Muscle of leg (tissue), 11 donors: ENCODE results near the gene FGFRL1. TPM values are rescaled to one million over a fixed set of nuclear protein-coding genes. Genes with fewer than 3 reads are reported as not detected.
"Not testable (repeated sequence)": the region's sequence is repeated elsewhere in the genome, so short reads cannot be mapped to it uniquely, and the experiment has no call there.

Experiments used
- DNase-seq: peaks from one replicate; pipeline ENCODE4 v3.0.0; 2013
- H3K27ac ChIP-seq: one replicate; pipeline ENCODE4 v1.5.1; 2013; ENCODE audit warnings: mild to moderate bottlenecking, low read length, control low read depth
- H3K27me3 ChIP-seq: one replicate; pipeline ENCODE4 v1.6.1; 2013; ENCODE audit warnings: low read length; ENCODE audit not compliant: control insufficient read depth, insufficient read depth
- H3K36me3 ChIP-seq: one replicate; pipeline ENCODE4 v1.6.1; 2013; ENCODE audit warnings: low read length; ENCODE audit not compliant: control insufficient read depth, insufficient read depth
- H3K4me1 ChIP-seq: one replicate; pipeline ENCODE4 v1.6.1; 2013; ENCODE audit warnings: low read length; ENCODE audit not compliant: control insufficient read depth, insufficient read depth
- H3K4me3 ChIP-seq: one replicate; pipeline ENCODE4 v1.5.1; 2013; ENCODE audit warnings: low read length, control low read depth
- H3K9me3 ChIP-seq: replicated peaks from 2 replicates; pipeline ENCODE4 v1.6.1; 2013; ENCODE audit warnings: low read depth, low read length; ENCODE audit not compliant: control insufficient read depth
- WGBS: methylation state at CpG from one replicate; pipeline ENCODE4 v1.1.5; 2013; ENCODE audit warnings: missing lambda C conversion rate; ENCODE audit not compliant: insufficient coverage; 5-methylcytosine and 5-hydroxymethylcytosine counted together
- polyA plus RNA-seq, 8 donors: library from polyadenylated mRNA; unstranded; fragments of 120-200 nt; gene quantifications; one replicate each; pipeline versions ENCODE4 v1.2.1 to v1.2.3, GENCODE V29; 2013; ENCODE audit warnings: inconsistent platforms in 1 of 8, low replicate concordance in 1 of 8; ENCODE audit not compliant: insufficient read length in 8 of 8, insufficient read depth in 1 of 8
- total RNA-seq: library from RNA; stranded (reverse); fragments of 120-200 nt; gene quantifications from one replicate; pipeline ENCODE4 v1.2.4, GENCODE V29; 2013

Gene FGFRL1
- total and polyA plus RNA-seq, 9 donors, result 90.4 to 203 (median 170) TPM

DNA sequence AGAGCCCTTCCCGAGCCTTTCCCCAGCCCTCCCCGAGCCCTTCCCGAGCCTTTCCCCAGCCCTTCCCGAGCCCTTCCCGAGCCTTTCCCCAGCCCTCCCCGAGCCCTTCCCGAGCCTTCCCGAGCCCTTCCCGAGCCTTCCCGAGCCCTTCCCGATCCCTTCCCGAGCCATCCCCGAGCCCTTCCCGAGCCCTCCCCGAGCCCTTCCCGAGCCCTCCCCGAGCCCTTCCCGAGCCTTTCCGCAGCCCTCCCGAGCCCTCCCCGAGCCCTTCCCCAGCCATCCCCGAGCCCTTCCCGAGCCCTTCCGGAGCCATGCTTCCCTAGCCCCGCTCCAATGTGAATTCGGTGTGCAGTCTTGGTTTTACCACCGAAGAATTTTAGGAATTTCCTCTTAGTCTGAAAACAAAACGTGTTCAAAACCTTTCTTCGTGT, 35.2 kb downstream of the FGFRL1 start:
- peak; percentile 86 for DNase-seq
- H3K9me3 ChIP-seq, H3K27ac ChIP-seq, H3K4me3 ChIP-seq, H3K36me3 ChIP-seq: not testable (repeated sequence)
- 9% methylated on average over 28 of the region's 29 CpGs for WGBS
- peaks cover 67% of the 10 kb centered on the region for H3K27me3 ChIP-seq
- H3K4me1 ChIP-seq, result peaks cover 47% of the 10 kb centered on the region

DNA sequence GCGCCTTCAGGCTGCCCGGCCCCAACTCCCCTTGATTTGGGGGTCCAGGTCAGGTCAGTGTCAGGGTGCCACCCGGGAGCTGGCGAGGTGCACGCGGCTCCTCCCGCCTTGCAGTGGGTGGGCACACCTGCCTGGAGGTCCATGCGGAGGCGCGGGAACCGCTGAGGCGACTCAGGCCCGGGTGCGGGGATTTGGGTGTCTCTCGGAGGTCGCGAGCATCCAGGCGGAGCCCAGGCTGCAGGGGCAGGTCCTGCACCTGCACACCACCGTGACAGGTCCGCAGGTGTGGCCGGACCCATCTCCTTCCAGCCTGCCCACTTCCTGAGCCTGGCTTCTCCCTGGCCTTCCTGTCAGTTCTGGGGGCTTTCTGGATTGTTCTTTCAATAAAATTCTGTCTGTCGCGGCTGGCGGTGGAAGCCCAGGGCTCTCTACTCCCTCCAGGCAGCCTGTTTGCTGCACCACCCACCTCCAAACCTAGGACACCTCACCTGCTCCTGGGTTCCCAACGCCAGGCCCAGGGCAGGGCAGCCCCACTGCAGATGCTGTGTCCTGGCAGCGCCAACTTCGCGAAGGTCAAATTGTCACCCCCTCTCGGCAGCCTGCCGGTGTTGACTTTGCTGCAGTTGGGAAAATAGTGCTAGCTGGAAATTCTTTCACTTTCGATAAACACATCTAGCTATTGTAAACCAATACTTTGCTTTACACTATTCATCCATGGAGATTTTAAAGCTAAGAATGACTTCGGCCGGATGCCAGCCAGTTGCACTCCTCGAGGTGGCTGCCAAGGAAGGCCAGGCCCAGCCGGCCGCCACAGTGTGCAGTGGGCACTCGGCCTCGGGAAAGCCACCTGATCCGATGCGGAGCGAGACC, 35.9 kb downstream of the FGFRL1 start:
- Histone ChIP-seq H3K27me3 (peaks cover 75% of the 10 kb centered on the region), H3K36me3 (no peaks in the 10 kb centered on the region), H3K27ac (no peak overlapping the region), H3K4me1 (peaks cover 48% of the 10 kb centered on the region), H3K4me3 (no peak overlapping the region), H3K9me3 (no peaks in the 10 kb centered on the region)
- peak; percentile 10 for DNase-seq
- WGBS, result 54% methylated on average over 34 of the region's 41 CpGs

DNA sequence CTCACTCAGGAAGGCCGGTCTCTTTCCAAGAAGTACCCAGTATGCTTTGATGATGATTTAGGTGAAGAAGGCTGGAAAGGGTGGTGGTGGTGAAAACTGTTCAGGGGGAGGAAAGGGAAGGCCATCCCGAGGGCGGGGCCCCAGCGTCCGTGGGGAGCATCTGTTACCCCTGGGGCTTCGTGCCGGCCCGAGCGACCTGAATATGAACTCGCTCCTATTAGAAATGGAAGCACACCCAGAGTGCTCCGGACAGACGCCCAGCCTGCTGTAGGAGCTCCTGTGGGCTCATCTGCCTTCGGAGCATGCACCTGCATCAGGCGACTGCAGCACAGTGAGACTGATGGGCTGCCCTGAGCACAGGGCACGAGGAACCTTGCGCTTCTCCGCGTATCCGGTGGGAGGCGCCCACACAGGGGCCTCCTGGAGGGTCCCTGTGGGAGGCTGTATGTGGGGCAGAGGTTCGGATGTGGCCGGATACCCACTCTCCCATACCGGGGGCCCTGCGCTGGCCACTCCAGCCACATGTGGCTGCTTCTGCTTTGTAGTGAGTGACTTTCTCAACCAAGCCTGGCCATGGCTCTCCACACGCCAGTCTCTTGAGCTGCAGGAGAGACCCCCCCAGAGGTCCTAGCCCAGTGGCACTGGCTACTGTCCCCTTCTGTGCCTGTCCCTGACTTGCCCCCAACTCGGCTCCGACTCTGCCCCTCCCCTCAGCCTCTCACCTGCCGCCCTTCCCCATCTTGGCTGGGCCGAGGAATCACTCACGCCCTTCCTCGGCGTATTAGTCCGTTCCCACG, 36.7 kb downstream of the FGFRL1 start:
- peak; percentile 4 for DNase-seq
- Histone ChIP-seq H3K4me3 (no peak overlapping the region), H3K27me3 (peaks cover 83% of the 10 kb centered on the region), H3K27ac (no peak overlapping the region), H3K36me3 (no peaks in the 10 kb centered on the region), H3K9me3 (no peaks in the 10 kb centered on the region), H3K4me1 (peaks cover 55% of the 10 kb centered on the region)
- WGBS, result 77% methylated on average over 27 of the region's 34 CpGs

DNA sequence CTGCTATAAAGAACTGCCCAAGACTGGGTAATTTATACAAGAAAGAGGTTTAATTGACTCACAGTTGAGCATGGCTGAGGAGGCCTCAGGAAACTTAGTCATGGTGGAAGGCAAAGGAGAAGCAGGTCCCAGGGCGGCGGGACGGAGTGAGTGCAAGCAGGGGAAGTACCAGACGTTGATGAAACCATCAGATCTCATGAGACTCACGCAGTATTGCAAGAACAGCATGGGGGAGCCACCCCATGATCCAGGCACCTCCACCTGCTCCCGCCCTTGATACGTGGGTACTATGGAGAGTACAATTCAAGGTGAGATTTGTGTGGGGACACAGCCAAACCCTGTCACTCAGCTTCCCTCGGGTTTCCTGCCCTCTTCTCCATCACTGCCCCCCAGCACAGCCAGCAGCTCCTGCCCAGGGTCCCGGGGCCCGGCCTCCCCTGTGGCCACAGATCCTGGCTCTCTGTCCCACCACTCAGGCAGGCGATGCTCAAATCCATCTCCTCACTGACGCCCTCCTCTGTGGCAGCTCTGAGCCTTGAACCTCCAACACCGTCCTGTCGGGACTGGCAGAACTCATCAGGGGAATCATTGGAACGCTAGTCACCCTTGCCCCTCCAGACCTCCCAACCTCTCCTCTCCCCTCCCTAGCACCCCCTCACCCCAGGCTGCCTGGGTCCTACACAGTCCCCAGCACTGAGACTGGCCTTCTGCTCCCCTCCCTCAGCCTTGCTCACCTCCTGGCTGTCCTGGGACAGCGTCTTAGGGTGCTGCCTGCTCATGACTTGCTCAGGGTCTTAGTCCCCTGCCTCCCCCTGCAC, 37.6 kb downstream of the FGFRL1 start:
- no peaks in the 10 kb centered on the region for H3K36me3 ChIP-seq
- peak; percentile 3 for DNase-seq
- no peak overlapping the region for H3K27ac ChIP-seq
- peaks cover 79% of the 10 kb centered on the region for H3K27me3 ChIP-seq
- no peaks in the 10 kb centered on the region for H3K9me3 ChIP-seq
- 80% methylated on average over 12 of the region's 16 CpGs for WGBS
- no peak overlapping the region for H3K4me3 ChIP-seq
- peaks cover 54% of the 10 kb centered on the region for H3K4me1 ChIP-seq

DNA sequence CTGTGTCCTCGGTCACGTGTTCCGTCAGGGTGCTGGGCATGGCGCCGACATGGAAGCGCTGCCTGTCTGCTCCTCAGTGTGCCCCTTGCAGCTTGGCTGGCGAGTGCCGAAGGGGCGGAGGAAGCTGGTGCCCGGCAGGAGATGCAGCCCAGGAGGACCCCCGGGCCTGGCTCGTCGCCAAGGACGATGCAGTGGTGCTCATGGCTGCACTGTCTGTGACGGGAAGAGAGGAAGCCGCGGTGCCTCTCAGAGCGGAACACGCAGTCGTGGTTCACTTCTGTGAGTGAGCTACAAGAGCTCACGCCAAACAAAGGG, 38.1 kb downstream of the FGFRL1 start:
- WGBS, result 78% methylated on average over 21 of the region's 21 CpGs
- DNase-seq, result peak; percentile 6
- H3K4me1 ChIP-seq, result peaks cover 48% of the 10 kb centered on the region

DNA sequence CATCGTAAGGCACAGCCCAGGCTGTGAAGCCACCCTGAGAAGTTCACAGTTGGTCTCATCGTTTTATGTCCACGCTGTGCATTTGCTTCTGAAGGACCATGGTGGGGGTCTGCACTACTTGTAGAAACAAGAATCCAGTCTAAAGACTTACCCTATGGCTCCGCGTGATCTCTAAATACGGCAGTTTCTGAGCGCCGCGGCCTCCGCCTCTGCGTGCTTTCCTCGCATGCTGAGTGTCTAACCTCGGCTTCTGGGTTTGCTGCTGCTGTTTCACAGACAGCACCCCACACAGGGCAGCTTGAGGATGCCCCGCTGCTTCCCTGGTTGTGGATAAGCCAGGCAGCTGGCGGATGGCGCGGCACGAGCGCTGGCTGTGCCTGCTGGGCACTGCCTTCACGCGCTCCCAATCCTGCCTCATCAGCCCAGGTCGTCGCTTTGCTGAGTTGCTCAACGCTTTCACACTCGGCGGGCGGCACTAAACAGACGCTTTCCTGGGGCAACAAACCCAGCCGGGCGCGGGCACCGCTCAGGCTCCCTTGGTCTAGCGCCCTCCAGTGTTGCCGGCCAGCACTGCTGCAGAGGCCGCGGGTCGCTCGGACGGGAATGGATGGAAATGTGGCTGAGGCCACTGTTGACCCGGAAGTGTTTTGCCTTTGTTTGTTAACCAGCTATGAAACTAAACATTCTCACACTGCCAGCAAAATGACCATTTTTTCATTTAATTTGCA, 39.2 kb downstream of the FGFRL1 start:
- H3K9me3 ChIP-seq, result no peaks in the 10 kb centered on the region
- H3K4me1 ChIP-seq, result peaks cover 42% of the 10 kb centered on the region
- no peak overlapping the region for H3K27ac ChIP-seq
- WGBS, result 72% methylated on average over 34 of the region's 40 CpGs
- H3K36me3 ChIP-seq, result no peaks in the 10 kb centered on the region
- no peak for DNase-seq
- peaks cover 66% of the 10 kb centered on the region for H3K27me3 ChIP-seq
- no peak overlapping the region for H3K4me3 ChIP-seq

More for the DNA sequence above, 38.1 kb downstream of the FGFRL1 start:
- Histone ChIP-seq H3K4me3 (no peak overlapping the region), H3K27me3 (peaks cover 73% of the 10 kb centered on the region), H3K27ac (no peak overlapping the region), H3K9me3 (no peaks in the 10 kb centered on the region), H3K36me3 (no peaks in the 10 kb centered on the region)

DNA sequence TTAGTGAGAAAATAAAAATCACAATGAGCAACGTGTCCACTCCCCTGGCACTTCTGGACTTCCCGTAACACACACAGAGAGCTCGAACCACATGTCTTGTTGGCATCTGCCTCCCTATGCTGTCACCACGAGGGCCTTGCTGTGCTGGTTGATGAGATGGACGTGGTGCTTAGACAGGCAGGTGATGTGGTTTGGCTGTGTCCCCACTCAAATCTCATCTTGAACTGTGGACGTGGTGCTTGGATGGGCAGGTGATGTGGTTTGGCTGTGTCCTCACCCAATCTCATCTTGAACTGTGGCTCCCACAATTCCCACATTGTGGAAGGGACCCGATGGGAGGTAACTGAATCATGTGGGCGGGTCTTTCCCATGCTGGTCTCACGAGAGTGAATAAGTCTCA, 40.0 kb downstream of the FGFRL1 start:
- WGBS, result 33% methylated on average over 1 of the region's 9 CpGs
- Histone ChIP-seq H3K27me3 (peaks cover 71% of the 10 kb centered on the region), H3K36me3 (no peaks in the 10 kb centered on the region), H3K27ac (no peak overlapping the region), H3K9me3 (no peaks in the 10 kb centered on the region), H3K4me1 (peaks cover 45% of the 10 kb centered on the region), H3K4me3 (no peak overlapping the region)
- no peak for DNase-seq

DNA sequence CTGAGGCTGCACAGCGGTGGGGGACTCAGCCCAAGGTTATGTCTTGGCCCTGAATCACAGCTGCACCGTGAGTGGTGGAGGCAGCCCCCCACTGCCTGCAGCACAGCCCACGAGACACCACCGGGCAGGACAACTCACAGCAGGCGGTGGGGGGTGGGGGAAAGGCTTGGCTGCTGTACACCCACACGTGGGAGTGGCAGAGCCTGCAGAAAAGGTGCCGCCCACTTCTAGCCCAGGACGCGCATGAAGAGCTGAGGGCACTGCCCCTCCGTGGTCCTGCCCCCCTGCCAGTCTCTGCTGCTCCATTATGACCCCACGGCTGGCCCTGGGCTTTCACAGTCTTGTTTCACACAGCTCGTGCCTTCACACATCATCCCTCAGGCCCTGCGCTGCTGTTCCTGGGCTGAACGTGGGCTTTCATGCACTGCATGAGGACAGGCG, 40.8 kb downstream of the FGFRL1 start:
- no peaks in the 10 kb centered on the region for H3K9me3 ChIP-seq
- peak; percentile 10 for DNase-seq
- peaks cover 39% of the 10 kb centered on the region for H3K4me1 ChIP-seq
- WGBS, result 58% methylated on average over 12 of the region's 15 CpGs
- H3K4me3 ChIP-seq, result no peak overlapping the region
- H3K27ac ChIP-seq, result no peak overlapping the region
- peaks cover 69% of the 10 kb centered on the region for H3K27me3 ChIP-seq
- no peaks in the 10 kb centered on the region for H3K36me3 ChIP-seq

DNA sequence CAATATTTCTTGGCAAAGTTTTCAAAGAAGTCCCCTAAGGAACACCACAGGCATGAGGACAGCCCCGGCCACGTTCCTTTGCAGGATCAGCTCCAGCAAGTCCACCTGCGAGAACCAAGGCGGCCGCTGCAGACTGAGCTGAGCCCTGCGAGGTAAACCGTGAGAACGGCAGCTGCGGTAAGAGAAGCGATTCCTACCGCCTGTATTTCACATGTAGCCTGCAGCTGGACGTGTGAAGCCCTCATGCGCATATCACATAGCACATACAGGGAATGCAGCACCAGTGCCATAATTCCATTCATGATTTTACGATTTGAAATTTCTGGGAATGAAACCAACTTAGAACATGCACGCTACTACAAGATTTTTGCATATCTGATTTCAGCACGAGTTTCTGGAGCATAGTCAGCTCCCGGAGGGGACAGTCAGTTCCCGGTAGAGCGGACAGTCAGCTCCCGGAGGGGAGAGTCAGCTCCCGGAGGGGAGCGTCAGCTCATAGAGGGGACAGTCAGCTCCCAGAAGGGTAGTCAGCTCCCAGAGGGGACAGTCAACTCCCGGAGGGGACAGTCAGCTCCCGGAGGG, 41.7 kb downstream of the FGFRL1 start:
- H3K4me3 ChIP-seq, result no peak overlapping the region
- H3K4me1 ChIP-seq, result peaks cover 30% of the 10 kb centered on the region
- peak; percentile 92 for DNase-seq
- peaks cover 65% of the 10 kb centered on the region for H3K27me3 ChIP-seq
- WGBS, result 17% methylated on average over 21 of the region's 24 CpGs
- H3K9me3 ChIP-seq, result no peaks in the 10 kb centered on the region
- no peak overlapping the region for H3K27ac ChIP-seq
- H3K36me3 ChIP-seq, result no peaks in the 10 kb centered on the region
